ENCODE measurements around the gene FAM222A.

Gene FAM222A

DNA sequence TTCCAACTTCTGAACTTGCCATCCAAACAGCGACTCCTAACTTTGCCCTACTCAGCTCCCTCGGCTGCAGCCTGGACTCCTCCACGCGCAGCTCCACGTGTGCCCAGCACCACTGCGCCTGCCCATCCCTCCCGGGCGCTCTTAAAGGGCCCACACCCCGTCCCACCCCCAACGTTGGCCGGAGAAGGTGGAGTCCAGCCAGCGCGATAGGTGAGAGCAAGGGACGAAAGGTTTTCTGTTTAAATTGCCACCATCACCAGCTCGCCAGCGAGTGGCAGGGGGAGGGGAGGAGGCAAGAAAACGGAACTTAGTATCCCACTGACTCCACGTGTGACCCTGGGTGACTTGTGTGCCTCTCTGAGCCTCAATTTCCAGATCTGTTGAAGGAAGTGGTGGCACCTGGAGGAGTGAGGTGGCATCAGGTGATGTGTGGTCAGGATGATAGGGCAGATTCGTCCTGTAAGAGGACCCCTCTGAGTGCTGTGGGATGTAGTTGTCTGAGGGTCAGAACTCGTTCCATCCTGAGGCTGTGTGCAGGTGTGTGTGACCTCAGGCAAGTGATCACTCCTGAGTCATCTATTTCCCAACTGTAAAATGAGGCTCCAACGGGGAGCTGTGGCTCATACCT lies 59.9 kb downstream of the FAM222A start:
- Histone ChIP-seq H3K27me3 (ENCODE audit: insufficient read depth, poor library complexity, severe bottlenecking) (no peaks in the 10 kb centered on the region), H3K27ac (replicated peaks) (no peak overlapping the region), H3K4me3 (replicated peaks; ENCODE audit: insufficient read depth, low read length) (0 out of 2 replicates have a peak overlapping the region, but pooled peaks have one; percentile 3)
- TF ChIP-seq, protein P1, sequence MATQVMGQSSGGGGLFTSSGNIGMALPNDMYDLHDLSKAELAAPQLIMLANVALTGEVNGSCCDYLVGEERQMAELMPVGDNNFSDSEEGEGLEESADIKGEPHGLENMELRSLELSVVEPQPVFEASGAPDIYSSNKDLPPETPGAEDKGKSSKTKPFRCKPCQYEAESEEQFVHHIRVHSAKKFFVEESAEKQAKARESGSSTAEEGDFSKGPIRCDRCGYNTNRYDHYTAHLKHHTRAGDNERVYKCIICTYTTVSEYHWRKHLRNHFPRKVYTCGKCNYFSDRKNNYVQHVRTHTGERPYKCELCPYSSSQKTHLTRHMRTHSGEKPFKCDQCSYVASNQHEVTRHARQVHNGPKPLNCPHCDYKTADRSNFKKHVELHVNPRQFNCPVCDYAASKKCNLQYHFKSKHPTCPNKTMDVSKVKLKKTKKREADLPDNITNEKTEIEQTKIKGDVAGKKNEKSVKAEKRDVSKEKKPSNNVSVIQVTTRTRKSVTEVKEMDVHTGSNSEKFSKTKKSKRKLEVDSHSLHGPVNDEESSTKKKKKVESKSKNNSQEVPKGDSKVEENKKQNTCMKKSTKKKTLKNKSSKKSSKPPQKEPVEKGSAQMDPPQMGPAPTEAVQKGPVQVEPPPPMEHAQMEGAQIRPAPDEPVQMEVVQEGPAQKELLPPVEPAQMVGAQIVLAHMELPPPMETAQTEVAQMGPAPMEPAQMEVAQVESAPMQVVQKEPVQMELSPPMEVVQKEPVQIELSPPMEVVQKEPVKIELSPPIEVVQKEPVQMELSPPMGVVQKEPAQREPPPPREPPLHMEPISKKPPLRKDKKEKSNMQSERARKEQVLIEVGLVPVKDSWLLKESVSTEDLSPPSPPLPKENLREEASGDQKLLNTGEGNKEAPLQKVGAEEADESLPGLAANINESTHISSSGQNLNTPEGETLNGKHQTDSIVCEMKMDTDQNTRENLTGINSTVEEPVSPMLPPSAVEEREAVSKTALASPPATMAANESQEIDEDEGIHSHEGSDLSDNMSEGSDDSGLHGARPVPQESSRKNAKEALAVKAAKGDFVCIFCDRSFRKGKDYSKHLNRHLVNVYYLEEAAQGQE (IDR thresholded peaks at IDR 0.05; ENCODE audit: insufficient replicate concordance, low read depth), result no peak
- TF ChIP-seq SPI1 (IDR thresholded peaks at IDR 0.05; ENCODE audit: borderline replicate concordance, low read depth), result no peak
- no peak for TF ChIP-seq POLR2AphosphoS5 (IDR thresholded peaks at IDR 0.05; ENCODE audit: low read depth)
- TF ChIP-seq, protein P2, sequence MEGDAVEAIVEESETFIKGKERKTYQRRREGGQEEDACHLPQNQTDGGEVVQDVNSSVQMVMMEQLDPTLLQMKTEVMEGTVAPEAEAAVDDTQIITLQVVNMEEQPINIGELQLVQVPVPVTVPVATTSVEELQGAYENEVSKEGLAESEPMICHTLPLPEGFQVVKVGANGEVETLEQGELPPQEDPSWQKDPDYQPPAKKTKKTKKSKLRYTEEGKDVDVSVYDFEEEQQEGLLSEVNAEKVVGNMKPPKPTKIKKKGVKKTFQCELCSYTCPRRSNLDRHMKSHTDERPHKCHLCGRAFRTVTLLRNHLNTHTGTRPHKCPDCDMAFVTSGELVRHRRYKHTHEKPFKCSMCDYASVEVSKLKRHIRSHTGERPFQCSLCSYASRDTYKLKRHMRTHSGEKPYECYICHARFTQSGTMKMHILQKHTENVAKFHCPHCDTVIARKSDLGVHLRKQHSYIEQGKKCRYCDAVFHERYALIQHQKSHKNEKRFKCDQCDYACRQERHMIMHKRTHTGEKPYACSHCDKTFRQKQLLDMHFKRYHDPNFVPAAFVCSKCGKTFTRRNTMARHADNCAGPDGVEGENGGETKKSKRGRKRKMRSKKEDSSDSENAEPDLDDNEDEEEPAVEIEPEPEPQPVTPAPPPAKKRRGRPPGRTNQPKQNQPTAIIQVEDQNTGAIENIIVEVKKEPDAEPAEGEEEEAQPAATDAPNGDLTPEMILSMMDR (IDR thresholded peaks at IDR 0.05; ENCODE audit: insufficient read depth, low read length), result no peak
- no peak for TF ChIP-seq GABPA (IDR thresholded peaks at IDR 0.05; ENCODE audit: low read depth)
- peak in 1 of 2 experiments; percentile 32 for DNase-seq (ENCODE audit: low read depth in 1 of 2, low spot score in 1 of 2)

DNA sequence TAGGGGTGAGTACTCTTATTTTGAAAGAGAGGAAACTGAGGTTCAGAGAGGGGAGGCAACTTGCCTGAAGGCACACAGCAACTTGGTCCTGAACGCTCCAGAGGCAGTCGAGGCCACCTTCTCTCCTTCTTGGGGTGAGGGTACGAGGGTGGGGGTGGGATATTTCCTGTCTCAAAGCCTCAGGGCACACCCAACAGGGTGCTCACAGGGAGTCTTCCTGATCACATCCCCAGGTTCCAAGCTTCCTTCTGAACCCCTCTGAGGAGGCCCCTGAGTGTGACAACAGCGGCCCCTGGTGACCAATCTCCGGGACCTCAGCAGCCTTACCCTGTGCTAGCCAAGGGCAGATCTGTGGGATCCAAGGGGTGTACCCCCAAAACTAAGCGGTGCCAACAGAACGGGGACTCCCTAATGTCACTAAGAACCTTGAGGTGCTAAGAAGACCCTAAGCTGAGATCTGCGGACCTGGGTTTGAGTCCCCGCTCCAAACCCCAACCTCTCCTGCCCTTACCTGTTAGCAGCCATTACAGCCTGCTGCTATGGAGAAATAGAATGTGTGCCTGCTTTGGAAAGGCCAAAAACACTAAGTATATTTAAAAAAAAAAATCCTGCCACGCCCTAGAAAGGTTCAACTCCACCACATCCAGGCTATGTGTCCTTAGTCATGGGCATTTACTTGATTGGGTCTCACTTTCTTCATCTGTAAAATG lies 61.7 kb downstream of the FAM222A start:
- Histone ChIP-seq H3K27me3 (ENCODE audit: insufficient read depth, poor library complexity, severe bottlenecking) (no peaks in the 10 kb centered on the region), H3K27ac (replicated peaks) (no peak overlapping the region), H3K4me3 (replicated peaks; ENCODE audit: insufficient read depth, low read length) (no peak overlapping the region)
- TF ChIP-seq, protein P2 (IDR thresholded peaks at IDR 0.05; ENCODE audit: insufficient read depth, low read length), result peak; percentile 88
- no peak for TF ChIP-seq GABPA (IDR thresholded peaks at IDR 0.05; ENCODE audit: low read depth)
- DNase-seq (ENCODE audit: low read depth in 1 of 2, low spot score in 1 of 2), result peak; percentile 46 to 67

DNA sequence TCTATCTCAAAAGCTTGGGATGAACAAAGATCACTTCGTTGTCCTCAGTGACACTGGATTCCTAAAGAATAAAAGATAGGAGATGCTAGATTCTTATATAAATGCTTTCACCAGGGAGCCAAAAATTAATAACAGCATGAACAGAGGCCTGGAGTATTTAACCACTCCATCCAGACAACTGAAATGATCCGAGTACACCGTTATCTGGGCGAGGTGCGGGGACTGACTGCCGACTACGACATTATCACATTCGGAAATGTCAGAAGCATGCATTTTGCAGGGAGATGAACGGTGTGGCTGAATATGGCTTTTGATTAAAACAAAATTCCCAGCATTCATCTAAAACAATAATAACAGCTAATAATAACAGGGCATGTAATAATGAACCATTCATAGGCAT lies 63.0 kb downstream of the FAM222A start:
- Histone ChIP-seq H3K27me3 (ENCODE audit: insufficient read depth, poor library complexity, severe bottlenecking) (no peaks in the 10 kb centered on the region), H3K4me3 (replicated peaks; ENCODE audit: insufficient read depth, low read length) (no peak overlapping the region), H3K27ac (replicated peaks) (no peak overlapping the region)
- TF ChIP-seq, protein P1 (IDR thresholded peaks at IDR 0.05; ENCODE audit: insufficient replicate concordance, low read depth), result no peak
- TF ChIP-seq SPI1 (IDR thresholded peaks at IDR 0.05; ENCODE audit: borderline replicate concordance, low read depth), result no peak
- TF ChIP-seq GABPA (IDR thresholded peaks at IDR 0.05; ENCODE audit: low read depth), result no peak
- TF ChIP-seq POLR2AphosphoS5 (IDR thresholded peaks at IDR 0.05; ENCODE audit: low read depth), result no peak
- TF ChIP-seq, protein P2 (IDR thresholded peaks at IDR 0.05; ENCODE audit: insufficient read depth, low read length), result no peak
- no peak for DNase-seq (ENCODE audit: low read depth in 1 of 2, low spot score in 1 of 2)
